ENCODE measurements around the gene KIF3A.
A peak's percentile ranks its signal among the peaks of the same experiment; 100 is the strongest.

Gene KIF3A

DNA sequence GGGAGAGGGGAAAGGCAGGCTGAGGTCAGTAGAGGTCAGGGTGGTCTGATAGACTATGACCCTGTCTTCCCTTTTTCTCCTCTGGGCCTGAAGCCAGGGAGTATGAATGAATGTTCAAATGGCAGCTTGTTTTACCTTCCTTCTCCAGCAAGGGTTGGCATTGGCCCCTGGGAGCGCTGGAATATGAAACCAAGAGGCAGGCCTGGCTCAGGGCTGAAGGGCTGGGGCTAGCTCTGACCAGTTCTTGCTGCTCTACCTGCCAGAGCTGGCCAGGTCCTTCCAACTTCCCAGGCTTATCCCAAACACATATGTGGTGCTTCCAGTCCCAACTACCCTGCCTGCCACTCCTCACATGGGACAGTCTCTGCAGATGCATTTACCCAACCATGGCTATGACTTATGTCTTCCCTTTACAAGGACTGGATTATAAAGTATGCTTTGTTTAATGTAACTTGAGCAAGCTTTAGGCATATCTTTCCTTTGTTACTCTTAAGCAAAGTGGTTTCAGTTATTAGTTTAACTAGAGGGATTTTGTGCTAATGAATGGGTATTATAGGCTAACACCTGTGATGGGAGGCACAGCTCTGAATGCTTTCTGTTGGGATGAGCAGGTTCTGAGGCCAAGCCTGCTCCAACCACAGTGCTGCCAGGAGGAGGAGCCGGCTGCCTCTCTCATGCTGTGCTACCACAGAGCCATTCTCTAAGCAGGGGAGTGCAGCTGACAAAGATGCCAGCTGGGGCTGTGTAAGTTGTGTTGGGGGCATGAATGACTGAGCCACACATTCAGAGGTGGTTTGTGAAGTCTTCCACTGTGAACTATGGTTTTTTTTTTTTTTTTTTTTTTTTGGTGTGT is 16.0 kb upstream of the KIF3A start:
- no peak for DNase-seq

DNA sequence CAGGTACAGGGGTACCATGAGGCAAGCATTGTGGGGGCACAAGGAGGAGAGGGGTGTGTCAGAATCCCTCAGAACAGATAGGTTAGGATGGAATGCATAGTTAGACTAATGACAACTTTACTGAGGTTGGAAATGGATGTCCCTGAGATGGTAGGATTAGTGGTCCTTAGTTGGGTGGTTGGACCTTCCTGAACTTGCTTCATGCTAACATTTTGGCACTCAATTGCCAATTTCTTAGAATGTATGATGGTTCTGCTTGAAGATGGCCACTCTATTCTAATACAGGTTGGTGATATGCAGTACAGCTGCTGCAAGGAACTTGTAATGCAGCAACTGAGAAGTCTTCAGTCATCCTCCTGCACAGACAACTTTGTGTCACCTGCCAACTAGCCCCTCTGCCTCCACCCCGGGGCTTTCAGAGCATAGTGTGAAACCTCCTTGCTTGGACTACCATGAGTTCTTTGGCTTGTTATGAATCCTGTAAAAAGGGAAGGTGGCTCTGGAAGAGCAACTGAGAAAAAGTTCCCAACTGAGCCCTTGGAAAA is 15.3 kb upstream of the KIF3A start:
- DNase-seq, result no peak

DNA sequence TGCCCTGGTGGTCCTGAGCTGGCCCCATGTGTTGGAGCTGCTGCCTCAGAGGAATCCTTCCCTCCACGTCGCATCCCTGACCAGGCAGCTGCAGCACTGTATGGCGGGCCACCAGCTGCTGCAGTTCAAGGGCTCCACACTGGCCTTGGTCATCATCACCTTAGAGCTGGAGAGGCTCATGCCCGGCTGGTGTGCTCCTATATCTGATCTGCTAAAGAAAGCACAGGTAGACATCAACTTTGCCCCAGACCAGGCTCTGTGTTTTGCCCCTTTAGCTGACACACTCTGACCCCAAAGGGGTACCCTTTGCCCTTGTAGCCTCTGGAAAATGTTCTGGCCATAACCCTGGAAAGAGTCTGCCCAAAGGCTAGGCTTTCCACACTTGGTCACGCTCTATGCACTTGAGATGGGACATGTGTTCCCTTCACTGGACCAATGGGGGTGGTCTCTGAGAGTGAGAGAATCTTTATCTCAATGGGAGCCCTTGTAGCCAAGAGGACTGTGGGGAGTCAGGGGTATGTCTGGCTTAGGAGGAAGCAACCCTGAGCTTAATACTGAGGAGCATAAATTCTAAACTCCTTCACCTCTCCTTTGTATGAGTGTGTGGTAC is 14.7 kb upstream of the KIF3A start:
- no peak for DNase-seq

DNA sequence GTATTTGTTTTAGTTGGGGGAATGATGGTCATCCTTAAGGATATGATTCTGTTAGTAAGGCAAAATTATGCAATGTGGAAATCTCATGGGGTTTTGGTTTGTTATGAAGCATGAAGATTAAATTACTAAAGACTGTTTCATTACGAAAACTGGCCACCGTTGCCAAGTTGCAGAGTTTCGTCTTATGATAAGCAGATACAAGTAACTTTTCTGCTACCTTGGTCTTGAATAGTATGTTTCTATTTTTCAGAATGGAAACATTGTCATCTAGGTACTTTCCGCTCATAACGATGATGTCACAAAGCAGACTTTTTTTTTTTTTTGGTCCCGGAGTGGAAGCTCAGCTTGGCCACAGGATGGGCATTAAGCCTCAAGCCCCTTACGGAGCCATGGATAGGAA is 14.1 kb upstream of the KIF3A start:
- DNase-seq, result no peak

DNA sequence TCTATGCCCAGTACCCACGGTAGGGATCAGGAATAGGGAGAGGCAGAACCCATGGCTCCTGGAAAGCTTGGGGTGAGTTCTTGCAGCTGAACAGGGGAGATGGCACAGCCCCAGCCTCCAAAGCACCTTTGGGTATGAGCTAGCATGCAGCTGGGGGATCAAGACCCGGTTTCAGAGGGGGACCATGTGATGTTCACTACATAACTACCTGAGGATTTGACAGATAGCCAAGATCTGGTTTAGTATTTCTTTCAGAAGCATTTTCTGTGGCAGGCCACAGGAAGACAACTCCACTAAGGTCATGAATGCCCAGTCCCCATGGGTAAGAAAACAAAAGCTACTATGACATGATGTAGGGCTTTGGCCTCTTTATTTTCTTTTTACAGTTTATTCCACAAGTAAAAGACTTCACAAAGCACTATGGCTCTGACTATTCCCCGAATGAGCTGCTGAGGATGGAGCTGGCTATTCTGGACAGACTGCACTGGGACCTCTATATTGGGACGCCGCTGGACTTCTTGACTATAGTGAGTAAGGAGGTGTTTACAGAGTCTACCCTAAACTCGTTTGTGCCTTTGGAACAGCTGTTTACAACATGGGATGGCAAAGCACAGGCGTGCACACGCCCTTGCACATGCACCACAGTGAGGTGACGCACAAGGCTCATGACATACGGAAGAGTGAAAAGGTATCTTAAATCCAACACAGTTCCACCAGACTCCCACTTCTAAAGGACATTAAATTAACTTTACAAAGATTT is 13.3 kb upstream of the KIF3A start:
- no peak for DNase-seq

DNA sequence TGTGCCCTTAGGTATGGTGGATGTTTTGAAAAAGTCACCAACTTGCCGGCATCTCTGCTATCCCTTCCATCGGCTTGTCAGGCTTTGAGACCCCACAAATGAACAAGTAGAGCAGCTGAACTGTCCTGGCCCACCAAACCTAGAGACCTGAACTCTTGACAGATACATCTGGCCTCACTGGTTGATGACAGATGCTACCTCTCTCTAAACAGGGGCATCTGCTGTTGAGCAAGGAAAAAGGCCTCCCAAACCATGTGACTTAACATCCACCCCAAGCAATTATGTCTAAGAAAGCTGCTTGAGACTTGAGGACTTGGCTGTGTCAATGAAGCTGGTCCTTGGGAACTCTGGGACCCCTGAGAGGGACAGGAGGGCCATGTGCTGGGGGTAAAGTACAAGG is 12.2 kb upstream of the KIF3A start:
- DNase-seq, result no peak

DNA sequence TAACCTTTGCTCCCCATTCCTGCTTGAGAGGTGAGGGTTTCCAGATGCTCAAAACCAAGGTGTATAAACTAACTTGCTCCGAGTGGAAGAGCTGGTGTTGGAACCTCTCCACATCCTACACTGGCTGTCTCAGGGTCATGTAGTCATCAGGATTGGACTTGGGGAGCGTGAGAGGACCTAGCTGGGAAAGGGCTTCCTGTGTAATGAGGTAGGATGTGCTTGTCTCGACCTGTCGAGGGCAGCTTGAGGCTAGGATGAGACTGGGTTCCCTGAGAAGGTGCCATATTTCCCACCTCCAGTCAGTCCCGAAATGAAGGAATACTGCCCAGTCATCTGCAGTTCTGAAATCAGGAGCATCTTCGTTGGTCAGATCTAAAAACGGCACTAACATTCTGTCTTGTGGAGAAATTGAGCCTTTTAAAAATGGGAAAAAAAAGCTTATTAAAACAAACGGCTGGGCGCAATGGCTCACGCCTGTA is 11.2 kb upstream of the KIF3A start:
- no peak for DNase-seq

DNA sequence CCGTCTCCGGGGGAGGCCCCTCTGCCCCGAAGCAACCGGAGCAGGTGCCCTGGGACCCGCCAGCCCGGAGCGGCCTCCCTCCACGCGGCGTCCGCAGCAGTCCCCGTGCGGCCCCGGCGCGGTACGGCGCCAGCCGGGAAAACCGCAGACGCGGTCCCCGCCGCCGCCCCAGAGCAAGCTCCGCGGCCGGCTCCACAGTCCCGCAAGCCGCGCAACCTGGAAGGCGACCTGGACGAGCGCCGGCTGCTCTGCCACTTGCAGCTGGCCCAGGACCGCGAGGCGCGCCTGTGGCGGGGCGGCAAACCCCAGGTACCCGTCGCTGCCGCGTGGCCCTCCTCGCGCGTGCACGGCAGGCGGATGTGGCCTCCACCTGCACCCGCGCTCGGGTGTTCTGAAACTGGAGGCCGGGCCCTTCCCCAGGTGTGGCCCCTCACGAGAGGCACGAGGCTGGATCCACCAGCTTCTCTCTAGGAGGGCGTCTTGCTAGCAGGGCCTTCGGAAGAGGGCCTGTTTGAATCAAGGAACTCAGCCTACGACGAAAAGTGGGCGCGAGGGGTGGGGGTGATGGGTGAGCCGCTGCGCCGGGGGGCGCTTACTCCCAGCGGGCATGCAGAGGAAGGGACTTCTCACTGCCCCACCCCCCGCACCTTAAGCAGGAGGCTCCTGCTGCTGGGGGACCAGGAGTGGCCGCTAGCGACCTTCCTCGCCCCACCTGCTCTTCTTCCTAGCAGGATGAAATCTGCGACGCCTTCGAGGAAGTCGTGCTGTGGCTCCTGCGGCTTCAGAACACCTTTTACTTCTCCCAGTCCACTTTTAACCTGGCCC is 10.5 kb upstream of the KIF3A start:
- peak; percentile 65 for DNase-seq

DNA sequence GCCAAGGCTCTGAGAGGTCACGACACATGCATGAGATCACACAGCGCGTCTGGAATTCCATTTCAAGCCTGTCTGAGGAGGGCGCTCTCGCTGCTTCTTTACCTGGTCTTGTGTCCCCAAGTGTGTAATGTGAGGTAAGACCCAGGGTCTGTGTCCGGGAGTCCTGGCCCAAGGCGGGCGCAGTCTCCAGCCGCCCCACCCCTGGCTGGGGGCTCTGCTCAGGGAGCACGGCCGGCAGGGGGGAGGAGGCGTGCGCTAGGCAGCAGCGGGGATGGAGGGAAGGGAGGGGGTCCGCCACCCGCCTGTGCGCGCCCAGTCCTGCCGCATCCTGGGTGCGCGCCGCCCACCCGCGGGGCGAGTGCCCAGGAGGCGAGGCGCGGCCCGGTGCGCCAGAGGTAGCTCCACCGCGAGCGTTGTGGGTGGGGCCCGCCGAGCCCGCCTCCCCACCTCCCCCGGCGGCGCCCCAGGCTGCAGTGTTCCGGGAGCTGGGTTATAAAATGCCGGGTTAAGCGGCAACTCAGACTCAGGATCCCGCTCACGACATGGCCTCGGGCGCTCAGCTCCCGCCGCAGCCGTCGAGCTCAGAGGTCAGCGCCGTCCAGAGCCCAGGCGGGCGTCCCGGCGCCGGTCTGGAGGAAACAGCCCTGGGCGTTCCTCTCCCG is 9.7 kb upstream of the KIF3A start, which contains the start of gene CCNI2:
CCNI2 (plus strand) TSS at position 473 of the 662 bp plus-strand sequence; CDS start at position 543, 70 bp downstream.
- peak; percentile 71 for DNase-seq

DNA sequence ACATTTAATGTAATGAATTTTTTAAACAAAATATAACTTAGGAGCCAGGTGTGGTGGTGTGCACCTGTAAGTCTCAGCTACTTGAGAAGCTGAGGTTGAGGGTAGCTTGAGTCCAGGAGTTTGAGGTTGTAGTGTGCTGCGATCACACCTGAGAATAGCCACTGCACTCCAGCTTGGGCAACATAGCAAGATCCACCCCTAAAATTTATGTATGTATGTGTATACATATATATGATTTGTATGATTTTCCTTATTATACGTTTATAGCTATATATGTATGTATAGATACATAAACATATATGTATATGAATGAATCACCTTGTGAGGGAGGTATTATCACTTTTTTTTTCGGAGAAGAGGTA is 9.2 kb upstream of the KIF3A start:
- no peak for DNase-seq

DNA sequence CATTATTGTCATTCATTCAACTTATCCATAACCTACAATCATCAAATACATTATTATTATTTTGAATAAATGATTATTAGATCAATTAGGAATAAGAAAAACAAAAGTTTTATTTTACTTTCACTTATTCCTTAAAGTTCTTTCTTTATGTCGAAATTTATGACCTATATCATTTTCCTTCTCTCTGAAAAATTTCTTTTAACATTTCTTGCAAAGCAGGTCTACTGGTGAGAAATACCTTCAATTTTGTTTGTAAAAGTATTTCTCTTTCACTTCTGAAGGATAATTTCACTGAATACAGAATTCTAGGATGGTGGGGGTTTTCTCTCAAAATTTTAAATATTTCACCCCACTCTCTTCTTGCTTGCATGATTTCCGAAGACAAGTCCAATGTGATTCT is 7.3 kb upstream of the KIF3A start:
- DNase-seq, result no peak

DNA sequence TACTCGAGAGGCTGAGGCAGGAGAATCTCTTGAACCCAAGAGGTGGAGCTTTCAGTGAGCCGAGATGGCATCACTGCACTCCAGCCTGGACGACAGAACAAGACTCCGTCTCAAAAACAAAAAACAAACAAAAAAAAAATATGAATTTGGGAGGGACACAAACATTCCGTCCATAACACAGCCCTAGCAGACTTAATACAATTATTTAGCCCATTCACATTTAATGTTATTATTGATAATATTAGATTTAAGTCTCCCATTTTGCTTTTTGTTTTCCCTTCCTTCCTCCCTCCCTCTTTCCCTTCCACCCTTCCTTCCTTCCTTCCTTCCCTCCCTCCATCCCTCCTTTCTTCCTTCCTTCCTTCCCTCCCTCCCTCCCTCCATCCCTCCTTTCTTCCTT is 5.3 kb upstream of the KIF3A start:
- DNase-seq, result no peak

DNA sequence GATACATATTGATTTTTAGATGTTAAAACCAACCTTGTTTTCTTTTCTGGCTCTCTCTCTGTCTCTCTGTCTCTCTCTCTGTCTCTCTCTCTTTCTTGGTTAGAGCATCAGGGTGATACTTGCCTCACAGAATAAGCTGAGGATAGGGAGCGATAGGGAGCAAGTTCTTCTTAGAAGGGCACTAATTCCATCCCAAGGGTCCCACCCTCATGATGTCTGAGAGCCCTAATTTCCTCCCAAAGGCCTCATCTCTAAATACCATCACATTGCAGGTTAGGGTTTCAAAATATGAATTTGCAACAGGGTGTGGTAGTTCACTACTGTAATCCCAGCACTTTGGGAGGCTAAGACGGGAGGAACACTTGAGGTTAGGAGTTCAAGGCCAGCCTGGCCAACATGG is 4.8 kb upstream of the KIF3A start:
- no peak for DNase-seq

DNA sequence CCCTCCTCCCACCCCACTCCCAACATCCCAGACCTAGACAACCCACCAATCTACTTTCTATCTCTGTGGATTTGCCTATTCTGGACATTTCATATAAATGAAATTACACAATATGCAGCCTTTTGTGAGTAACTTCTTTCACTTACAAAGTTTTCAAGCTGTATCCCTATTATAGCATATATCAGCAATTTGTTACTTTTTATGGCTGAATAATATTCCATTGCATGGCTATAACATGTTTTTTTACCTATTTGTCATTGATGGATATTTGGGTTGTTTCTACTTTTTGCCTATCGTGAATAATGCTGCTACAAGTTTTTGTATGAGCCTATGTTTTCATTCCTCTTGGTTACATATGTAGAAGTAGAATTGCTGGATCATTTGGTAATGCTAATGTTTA is 1.9 kb upstream of the KIF3A start:
- DNase-seq, result no peak

DNA sequence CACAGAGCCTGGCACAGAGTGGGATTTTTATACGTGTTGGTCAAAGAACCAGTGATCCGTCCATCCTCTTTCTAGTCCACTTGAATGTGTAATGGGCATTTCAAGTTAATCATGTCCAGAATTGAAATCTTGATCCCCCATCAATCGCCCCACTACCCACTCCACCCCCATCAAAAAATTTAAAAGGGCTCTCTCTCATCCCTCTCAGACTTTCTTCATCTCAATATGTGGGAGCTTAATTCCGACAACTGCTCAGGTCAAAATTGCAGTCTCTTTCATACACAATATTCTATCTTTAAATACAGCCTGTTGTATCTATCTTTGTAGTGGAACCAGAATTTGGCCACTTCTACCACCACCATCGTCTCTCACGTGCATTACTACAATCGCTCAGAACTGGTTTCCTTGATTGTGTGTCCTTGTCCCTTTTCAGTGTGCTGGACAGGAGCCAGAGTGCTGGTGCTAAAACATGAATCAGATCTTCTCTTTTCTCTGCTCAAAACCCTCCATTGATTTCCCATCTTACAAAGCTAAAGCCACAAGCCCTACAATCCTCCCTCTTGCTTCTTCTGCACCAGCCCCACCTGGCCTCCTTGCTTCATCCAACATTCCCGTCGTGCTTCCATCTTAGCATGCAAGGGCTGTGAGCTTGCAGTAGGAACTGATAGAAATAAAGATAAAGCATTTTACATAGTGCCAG is 786 bp upstream of the KIF3A start:
- DNase-seq, result no peak

DNA sequence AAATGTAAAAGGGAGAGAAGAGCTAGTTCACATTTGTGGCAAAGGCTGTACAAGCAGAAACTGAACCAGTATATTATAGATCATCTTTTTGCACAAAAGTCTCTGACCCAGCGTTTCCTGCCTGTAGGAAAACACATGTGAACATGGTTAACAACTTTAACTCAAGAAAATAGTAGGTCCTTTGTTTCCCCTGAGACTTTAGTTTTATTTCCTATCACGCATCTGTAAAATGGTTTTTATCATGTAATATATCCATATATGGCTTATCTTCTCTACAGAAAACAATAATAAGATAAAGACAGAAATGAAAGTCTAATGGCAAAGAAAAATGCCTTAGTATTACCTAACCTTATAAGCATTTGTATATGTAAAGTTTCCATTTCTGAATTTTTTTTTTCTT is 2.7 kb downstream of the KIF3A start:
- DNase-seq, result no peak

DNA sequence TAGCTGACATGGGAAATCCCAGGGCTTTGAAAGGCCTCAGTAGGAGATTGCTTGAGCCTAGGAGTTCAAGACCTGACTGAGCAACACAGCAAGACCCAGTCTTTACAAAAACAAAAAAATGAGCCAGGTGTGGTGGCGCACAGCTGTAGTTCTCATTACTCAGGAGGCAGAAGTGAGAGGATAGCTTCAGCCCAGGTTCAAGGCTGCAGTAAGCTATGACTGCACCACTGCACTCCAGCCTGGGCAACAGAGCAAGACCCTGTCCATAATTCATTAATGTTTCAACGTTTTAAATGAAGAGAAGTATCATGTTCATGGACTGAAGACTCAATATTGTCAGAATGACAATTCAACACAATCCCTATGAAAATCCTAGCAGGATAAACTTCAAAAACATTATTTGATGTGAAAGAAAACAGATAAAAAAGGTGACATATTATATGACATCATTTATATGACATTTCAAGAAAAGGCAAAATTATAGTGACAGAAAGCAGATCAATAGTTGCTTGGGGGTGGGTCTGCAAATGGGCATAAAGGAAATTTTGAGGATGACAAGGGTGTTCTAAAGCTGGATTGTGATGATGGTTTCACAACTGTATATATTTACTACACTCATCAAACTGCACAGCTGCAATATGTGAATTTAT is 3.7 kb downstream of the KIF3A start:
- no peak for DNase-seq

DNA sequence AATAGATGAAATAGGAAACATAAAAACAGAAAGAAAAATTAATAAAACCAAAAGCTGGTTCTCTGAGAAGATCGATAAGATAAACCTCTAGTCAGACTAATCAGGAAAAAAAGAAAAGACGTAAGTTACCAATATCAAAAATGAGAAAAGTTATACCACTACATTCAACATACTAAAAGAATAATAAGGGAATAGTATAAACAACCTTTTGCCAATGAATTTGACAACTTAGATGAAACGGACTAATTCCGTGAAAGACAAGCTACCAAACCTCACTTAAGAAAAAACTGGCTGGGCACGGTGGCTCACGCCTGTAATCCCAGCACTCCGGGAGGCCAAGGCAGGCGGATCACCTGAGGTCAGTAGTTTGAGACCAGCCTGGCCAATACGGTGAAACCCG is 7.5 kb downstream of the KIF3A start:
- no peak for DNase-seq

DNA sequence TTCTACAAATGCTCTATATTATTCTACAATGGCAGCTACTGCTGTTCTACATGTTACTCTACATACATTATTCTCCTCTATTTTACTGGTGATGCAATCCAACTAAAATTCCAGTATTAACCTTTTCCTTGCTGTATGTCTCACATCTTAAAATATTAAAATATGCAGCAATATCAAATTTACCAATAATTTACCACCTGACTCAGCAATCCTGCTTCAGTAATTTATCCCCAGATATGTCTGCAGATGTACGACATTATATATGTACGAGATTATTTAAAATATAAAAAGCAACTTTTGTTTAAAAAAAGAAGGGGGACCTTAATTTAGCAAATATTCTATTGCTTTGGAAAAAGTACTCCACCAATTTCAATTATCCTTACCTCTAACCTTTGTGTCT is 11.6 kb downstream of the KIF3A start:
- no peak for DNase-seq

DNA sequence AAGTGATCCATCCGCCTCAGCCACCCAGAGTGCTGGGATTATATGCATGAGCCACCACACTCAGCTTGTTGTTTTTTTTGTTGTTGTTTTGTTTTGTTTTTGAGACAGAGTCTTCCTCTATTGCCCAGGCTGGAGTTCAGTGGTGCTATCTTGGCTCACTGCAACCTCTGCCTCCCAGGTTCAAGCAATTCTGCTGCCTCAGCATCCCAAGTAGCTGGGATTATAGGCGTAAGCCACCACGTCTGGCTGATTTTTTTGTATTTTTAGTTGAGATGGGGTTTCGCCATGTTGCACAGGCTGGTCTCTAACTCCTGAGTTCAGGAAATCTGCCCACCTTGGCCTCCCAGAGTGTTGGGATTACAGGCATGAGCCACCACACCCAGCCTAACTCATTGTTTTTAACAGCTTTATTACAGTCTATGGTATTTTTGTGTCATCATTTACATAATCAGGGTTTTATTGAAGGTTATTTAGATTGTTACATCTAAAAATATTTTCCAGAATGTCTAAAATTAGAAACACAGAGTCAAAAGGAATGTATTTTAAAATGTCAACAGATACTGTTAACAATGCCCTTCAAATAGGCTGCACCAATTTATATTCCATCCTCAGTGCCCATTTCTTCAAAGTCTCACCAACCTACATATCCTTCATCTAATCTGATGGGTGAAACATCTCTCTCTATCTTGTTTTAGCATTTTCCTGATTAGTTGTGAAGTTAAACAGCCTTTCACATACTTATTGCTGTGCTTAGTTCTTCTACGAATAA is 18.6 kb downstream of the KIF3A start:
- no peak for DNase-seq
